Left lung (tissue), 10 donors: ENCODE measurements around the gene CRIP3. TPM values are rescaled to one million over a fixed set of nuclear protein-coding genes. Genes with fewer than 3 reads are reported as not detected.

ENCODE experiments used
- ATAC-seq: fragments of 200-7000 bp; cut with Tn5 transposase; one replicate; pipeline ENCODE4 v1.9.1; 2020; ENCODE audit warnings: moderate library complexity
- DNase-seq, 4 donors: peaks; one replicate each; pipeline ENCODE4 v3.0.0-alpha.2; 2013 to 2020
- H3K27ac ChIP-seq, 2 donors: fragments of 200-600 bp; sonication (generic) in 1 of 2; one replicate each; pipeline versions ENCODE4 v1.5.0 to v1.8.0; 2020 to 2021
- H3K27me3 ChIP-seq, 2 donors: fragments of 200-600 bp; sonication (generic) in 1 of 2; one replicate each; pipeline versions ENCODE4 v1.5.0 to v1.8.0; 2020 to 2021
- H3K36me3 ChIP-seq, 2 donors: fragments of 200-600 bp; sonication (generic) in 1 of 2; one replicate each; pipeline versions ENCODE4 v1.5.0 to v1.8.0; 2020 to 2021
- H3K4me1 ChIP-seq, 2 donors: fragments of 200-600 bp; one replicate each; pipeline ENCODE4 v1.8.0; 2021
- H3K4me3 ChIP-seq, 2 donors: fragments of 200-600 bp; sonication (generic) in 1 of 2; one replicate each; pipeline versions ENCODE4 v1.5.0 to v1.8.0; 2020 to 2021; ENCODE audit warnings: mild to moderate bottlenecking in 1 of 2
- H3K9me3 ChIP-seq, 2 donors: fragments of 200-600 bp; sonication (generic) in 1 of 2; one replicate each; pipeline versions ENCODE4 v1.5.0 to v1.8.0; 2020 to 2021
- intact Hi-C, 2 donors: fragments of 100-400 bp; cut with DNase I; formaldehyde crosslinking; loops; one replicate each; pipeline versions ENCODE4 v1.11.2 to v1.14.2; 2022
- polyA plus RNA-seq, 6 donors: library from polyadenylated mRNA; unstranded; fragments of 120-200 nt; gene quantifications; one replicate each; pipeline ENCODE4 v1.2.1, GENCODE V29; 2013; ENCODE audit not compliant: insufficient read length in 6 of 6
- total RNA-seq, 2 donors: library from RNA; stranded (reverse); fragmentation: NEBNext Ultra II Directional; extraction: Animal tissue kit (Norgen Biotek cat#: 25700); gene quantifications; one replicate each; pipeline ENCODE4 v1.2.1, GENCODE V29; 2021
- TF ChIP-seq, protein P1 (sequence below), 2 donors: fragments of 200-600 bp; sonication (generic) in 1 of 2; IDR thresholded peaks; one replicate each; pipeline versions ENCODE4 v1.5.0 to v1.8.0; 2021; ENCODE audit warnings: antibody characterized with exemption in 2 of 2
- donor health status: DM: no; HTN: yes; CAD: no.
- donor health status: DM: no; HTN: no; CAD: no.

The CRIP3 gene
- total and polyA plus RNA-seq, 8 donors: 0.52 to 7.6 (median 3.8) TPM

DNA sequence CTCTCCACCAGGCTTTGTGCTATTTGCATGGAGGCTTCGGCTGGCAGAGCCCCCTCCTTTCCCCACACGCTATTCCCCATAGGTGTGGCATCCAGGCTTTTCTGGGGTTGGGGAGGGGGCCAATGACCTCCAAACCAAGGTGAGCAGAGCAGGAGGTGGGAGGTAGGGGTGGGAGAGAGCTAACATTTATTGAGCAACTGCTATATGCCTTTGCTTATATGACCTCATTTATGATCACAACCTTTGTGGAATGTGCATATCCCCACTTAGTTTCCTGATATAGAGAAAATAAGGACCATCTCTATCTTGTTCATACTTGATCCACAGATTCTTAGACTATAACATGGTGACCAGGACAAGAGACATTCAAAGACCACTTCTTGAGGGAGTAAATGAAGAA lies 28.4 kb downstream of the CRIP3 start:
- peaks cover 19 to 77% of the 10 kb centered on the region in 2 donors for H3K27me3 ChIP-seq

DNA sequence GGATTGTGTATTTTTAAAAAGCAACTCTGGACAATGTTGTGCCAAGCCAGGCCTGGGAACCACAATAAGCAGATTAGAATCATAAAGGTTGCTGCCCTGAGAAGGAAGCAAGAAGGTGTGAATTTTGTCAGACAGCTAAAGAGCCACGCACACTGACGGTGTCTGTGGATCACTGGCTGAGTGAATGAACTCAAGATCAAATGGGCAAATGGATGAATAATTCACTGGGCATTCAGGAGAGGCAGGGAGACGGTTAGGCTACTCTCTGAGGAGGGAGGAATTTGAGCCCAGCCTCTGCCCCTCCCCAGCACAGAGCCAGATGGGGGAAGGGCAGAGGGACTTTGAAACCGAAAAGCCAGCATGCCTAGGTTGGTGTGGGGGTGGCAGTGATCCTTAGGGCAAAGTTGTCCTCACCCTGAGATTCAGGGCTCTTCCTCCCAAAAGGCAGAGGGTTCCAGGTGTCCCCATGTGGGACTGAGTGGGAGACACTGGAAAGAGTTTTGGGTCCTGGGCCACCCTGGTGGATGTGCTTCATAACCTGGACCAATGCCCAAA lies 30.0 kb downstream of the CRIP3 start:
- ATAC-seq (no peak), DNase-seq (no peak)
- Histone ChIP-seq H3K4me1 (peaks cover 0 to 16% of the 10 kb centered on the region in 2 donors), H3K4me3 (no peak overlapping the region), H3K9me3 (no peaks in the 10 kb centered on the region), H3K36me3 (no peaks in the 10 kb centered on the region), H3K27me3 (peaks cover 17 to 77% of the 10 kb centered on the region in 2 donors), H3K27ac (no peak overlapping the region)
- TF ChIP-seq, protein P1, sequence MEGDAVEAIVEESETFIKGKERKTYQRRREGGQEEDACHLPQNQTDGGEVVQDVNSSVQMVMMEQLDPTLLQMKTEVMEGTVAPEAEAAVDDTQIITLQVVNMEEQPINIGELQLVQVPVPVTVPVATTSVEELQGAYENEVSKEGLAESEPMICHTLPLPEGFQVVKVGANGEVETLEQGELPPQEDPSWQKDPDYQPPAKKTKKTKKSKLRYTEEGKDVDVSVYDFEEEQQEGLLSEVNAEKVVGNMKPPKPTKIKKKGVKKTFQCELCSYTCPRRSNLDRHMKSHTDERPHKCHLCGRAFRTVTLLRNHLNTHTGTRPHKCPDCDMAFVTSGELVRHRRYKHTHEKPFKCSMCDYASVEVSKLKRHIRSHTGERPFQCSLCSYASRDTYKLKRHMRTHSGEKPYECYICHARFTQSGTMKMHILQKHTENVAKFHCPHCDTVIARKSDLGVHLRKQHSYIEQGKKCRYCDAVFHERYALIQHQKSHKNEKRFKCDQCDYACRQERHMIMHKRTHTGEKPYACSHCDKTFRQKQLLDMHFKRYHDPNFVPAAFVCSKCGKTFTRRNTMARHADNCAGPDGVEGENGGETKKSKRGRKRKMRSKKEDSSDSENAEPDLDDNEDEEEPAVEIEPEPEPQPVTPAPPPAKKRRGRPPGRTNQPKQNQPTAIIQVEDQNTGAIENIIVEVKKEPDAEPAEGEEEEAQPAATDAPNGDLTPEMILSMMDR (IDR thresholded peaks at IDR 0.05): no peak
- intact Hi-C loops: no loop called here

More for the DNA sequence above, 28.4 kb downstream of the CRIP3 start:
- Histone ChIP-seq H3K9me3 (no peaks in the 10 kb centered on the region), H3K36me3 (no peaks in the 10 kb centered on the region), H3K4me3 (no peak overlapping the region), H3K27ac (no peak overlapping the region), H3K4me1 (peaks cover 0 to 17% of the 10 kb centered on the region in 2 donors)
- intact Hi-C loops: no loop called here
- no peak for ATAC-seq
- DNase-seq: no peak
- TF ChIP-seq, protein P1 (IDR thresholded peaks at IDR 0.05): no peak

DNA sequence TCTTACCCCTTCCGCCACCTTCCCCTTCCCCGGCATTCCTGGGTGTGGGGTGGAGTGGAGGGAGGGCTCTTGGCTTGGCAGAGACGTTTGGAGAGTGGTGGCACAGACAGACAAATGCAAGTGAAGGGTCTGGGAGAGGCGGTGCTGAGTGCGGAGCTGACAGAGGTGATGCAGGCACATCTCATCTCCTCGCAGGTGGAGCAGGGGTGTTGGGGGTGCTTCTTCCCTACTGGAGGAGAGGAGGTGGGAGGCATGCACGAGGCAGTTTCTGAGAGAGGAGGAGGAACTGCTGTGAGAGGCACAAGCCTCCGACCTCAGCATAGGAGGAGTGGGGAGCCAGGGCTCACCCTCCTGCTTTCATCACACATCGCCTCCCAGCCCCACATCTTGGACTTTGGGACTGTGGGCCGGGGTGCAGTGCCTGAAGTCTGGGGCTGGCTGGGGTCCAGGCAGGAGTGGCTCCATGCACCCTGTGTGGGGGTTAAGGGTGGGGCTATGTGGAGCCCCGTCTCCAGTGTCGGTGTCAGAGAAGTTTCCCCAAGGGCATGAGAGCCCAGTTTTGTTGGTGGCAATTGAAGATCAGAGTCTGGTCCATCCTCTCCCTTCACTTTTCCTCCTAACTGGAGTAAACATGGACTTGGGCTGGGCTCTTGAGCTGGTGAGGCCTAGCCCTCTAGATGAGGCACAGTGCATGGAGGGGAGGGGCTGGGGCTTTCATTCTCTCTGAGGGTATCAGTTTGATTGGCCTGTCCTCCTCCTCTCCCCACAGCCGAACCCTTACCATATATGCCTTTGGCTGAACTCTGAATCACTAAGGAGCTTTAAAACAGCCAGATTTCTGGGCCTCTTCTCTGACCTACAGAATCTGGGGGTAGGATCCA lies 30.7 kb downstream of the CRIP3 start:
- Histone ChIP-seq H3K27ac (no peak overlapping the region), H3K4me1 (peaks cover 0 to 16% of the 10 kb centered on the region in 2 donors), H3K9me3 (no peaks in the 10 kb centered on the region), H3K4me3 (no peak overlapping the region), H3K36me3 (no peaks in the 10 kb centered on the region), H3K27me3 (peaks cover 17 to 77% of the 10 kb centered on the region in 2 donors)
- TF ChIP-seq, protein P1 (IDR thresholded peaks at IDR 0.05): no peak
- intact Hi-C loops: no loop called here
- ATAC-seq (no peak), DNase-seq (no peak)

DNA sequence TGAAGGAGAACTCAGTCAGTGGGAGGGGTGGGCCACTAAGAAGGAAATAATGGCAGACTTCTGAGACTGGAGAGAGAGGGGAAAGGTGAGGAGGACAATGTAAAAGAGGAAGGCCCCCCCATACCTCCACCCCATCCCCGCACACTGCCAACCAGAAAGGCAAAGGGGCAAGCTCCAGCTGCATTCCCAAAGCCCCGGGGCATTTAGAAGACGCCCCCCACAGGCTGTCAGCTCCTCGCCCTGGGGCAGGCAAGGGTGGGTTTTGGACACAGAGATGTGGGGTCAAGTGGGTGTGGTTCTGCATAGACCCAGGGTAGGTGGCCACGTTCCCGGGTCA lies 31.4 kb downstream of the CRIP3 start:
- no peak for DNase-seq
- H3K4me3 ChIP-seq: no peak overlapping the region
- peaks cover 17 to 77% of the 10 kb centered on the region in 2 donors for H3K27me3 ChIP-seq
- no peak overlapping the region for H3K27ac ChIP-seq
- TF ChIP-seq, protein P1 (IDR thresholded peaks at IDR 0.05): no peak
- H3K36me3 ChIP-seq: no peaks in the 10 kb centered on the region
- ATAC-seq: no peak
- no peaks in the 10 kb centered on the region for H3K9me3 ChIP-seq
- intact Hi-C loops: no loop called here
- H3K4me1 ChIP-seq: peaks cover 0 to 16% of the 10 kb centered on the region in 2 donors

DNA sequence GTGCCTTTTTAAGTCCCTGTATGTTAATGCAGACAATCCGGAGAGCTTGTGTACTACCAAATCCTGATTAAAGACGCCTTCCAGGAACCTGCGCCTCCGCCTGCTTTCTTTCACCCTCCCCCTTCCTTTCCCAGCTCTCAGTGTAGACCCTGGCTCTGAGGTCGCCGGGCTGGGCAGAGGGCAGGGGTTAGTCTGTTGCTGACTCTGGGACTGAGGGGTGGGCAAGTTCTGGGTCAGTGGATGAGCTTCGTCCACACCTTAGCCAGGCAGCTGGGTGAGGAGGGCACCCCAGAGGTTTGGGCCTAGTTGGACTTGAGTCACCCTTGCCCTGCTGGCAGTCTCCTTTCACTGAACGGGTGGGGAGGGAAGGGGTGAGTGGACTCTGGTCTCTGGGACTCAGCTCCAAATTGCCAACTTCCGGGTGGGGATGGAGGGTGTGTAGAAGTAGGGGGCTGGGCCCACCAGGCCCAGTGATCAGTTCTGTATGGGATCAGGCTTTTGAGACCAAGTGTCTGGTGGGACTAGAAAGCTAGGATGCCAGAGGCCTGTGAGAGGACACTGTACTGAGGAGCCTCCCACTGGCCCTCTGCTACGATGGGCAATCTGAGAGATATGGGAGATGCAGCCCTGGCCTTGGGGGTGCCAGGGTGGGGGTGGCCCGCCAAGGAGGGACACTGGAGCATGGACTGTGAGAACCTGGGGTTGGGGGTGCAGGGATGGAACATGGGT lies 31.9 kb downstream of the CRIP3 start:
- TF ChIP-seq, protein P1 (IDR thresholded peaks at IDR 0.05): no peak
- Histone ChIP-seq H3K4me3 (no peak overlapping the region), H3K36me3 (no peaks in the 10 kb centered on the region), H3K4me1 (peaks cover 0 to 16% of the 10 kb centered on the region in 2 donors), H3K27me3 (peaks cover 17 to 79% of the 10 kb centered on the region in 2 donors), H3K27ac (no peak overlapping the region), H3K9me3 (no peaks in the 10 kb centered on the region)
- intact Hi-C loops: no loop called here
- DNase-seq (no peak), ATAC-seq (no peak)
